GM23338 (cell line): ENCODE data around the gene GNAI3. TPM values are rescaled to one million over a fixed set of nuclear protein-coding genes. Genes with fewer than 3 reads are reported as not detected.

Source experiments
- ATAC-seq: fragments of 200-7000 bp; cut with Tn5 transposase; 3 replicates; pipeline ENCODE4 v1.9.1; 2020
- DNase-seq: peaks from one replicate; pipeline ENCODE4 v3.0.0-alpha.2; 2015; ENCODE audit warnings: low spot score
- H2AFZ ChIP-seq: fragments of 200-600 bp; sonication (generic); 2 replicates; pipeline ENCODE4 v1.8.0; 2016; ENCODE audit warnings: antibody characterized with exemption, mild to moderate bottlenecking, moderate library complexity
- H3F3A ChIP-seq: fragments of 200-600 bp; sonication (generic); replicated peaks from 2 replicates; pipeline ENCODE4 v1.8.0; 2017; ENCODE audit warnings: antibody characterized with exemption, mixed run types, low read depth
- H3K27ac ChIP-seq: fragments of 200-600 bp; sonication (generic); 2 replicates; pipeline ENCODE4 v1.6.1; 2016; ENCODE audit warnings: low read depth
- H3K27me3 ChIP-seq: fragments of 200-600 bp; sonication (generic); 2 replicates; pipeline ENCODE4 v1.8.0; 2016; ENCODE audit warnings: mild to moderate bottlenecking, mixed run types, moderate library complexity; ENCODE audit not compliant: insufficient read depth
- H3K36me3 ChIP-seq: fragments of 200-600 bp; sonication (generic); 2 replicates; pipeline ENCODE4 v1.8.0; 2016; ENCODE audit warnings: mild to moderate bottlenecking; ENCODE audit not compliant: insufficient read depth
- H3K4me1 ChIP-seq: fragments of 200-600 bp; sonication (generic); 2 replicates; pipeline ENCODE4 v1.8.0; 2016; ENCODE audit warnings: mild to moderate bottlenecking, moderate library complexity; ENCODE audit not compliant: insufficient read depth
- H3K4me2 ChIP-seq: fragments of 200-600 bp; sonication (generic); 2 replicates; pipeline ENCODE4 v1.7.1; 2017; ENCODE audit warnings: mixed run types
- H3K4me3 ChIP-seq: fragments of 200-600 bp; sonication (generic); 2 replicates; pipeline ENCODE4 v1.6.1; 2016; ENCODE audit warnings: mixed run types
- H3K79me2 ChIP-seq: fragments of 200-600 bp; sonication (generic); replicated peaks from 2 replicates; pipeline ENCODE4 v1.8.0; 2017; ENCODE audit warnings: mild to moderate bottlenecking; ENCODE audit not compliant: insufficient read depth
- H3K9me2 ChIP-seq: fragments of 200-600 bp; sonication (generic); 2 replicates; pipeline ENCODE4 v1.8.0; 2017; ENCODE audit not compliant: insufficient read depth
- H4K20me1 ChIP-seq: fragments of 200-600 bp; sonication (generic); replicated peaks from 2 replicates; pipeline ENCODE4 v1.8.0; 2017; ENCODE audit warnings: mild to moderate bottlenecking; ENCODE audit not compliant: insufficient read depth
- H3K27ac Mint-ChIP-seq: 2 replicates; pipeline ENCODE4 v1.8.0; 2020; ENCODE audit warnings: inconsistent platforms, mild to moderate bottlenecking, moderate library complexity, mixed read lengths
- H3K27me3 Mint-ChIP-seq: 3 replicates; pipeline ENCODE4 v1.8.0; 2022; ENCODE audit warnings: low read depth, mild to moderate bottlenecking, moderate library complexity, mixed read lengths, inconsistent platforms; ENCODE audit not compliant: insufficient read depth, poor library complexity
- H3K36me3 Mint-ChIP-seq: 3 replicates; pipeline ENCODE4 v1.8.0; 2021; ENCODE audit warnings: low read depth, mild to moderate bottlenecking, inconsistent platforms, moderate library complexity, mixed read lengths
- H3K4me1 Mint-ChIP-seq: 3 replicates; pipeline ENCODE4 v1.8.0; 2020; ENCODE audit warnings: mild to moderate bottlenecking, inconsistent platforms, mixed read lengths
- H3K4me3 Mint-ChIP-seq: 3 replicates; pipeline ENCODE4 v1.8.0; 2021; ENCODE audit warnings: moderate library complexity, mild to moderate bottlenecking, inconsistent platforms, mixed read lengths
- H3K9me3 Mint-ChIP-seq: 3 replicates; pipeline ENCODE4 v1.8.0; 2020; ENCODE audit warnings: moderate library complexity, mild to moderate bottlenecking, inconsistent platforms, mixed read lengths
- CREB1 ChIP-seq: fragments of 250-450 bp; sonication (Bioruptor Pico); IDR thresholded peaks from 2 replicates; pipeline ENCODE4 v1.5.0; 2020; ENCODE audit warnings: low read depth, mild to moderate bottlenecking, moderate library complexity
- ETS1 ChIP-seq: IDR thresholded peaks from 2 replicates; pipeline ENCODE4 v1.6.1; 2016; ENCODE audit warnings: antibody characterized with exemption
- EZH2 ChIP-seq: fragments of 200-600 bp; sonication (generic); IDR thresholded peaks from one replicate; pipeline ENCODE4 v1.8.0; 2017; ENCODE audit warnings: antibody characterized with exemption, mild to moderate bottlenecking, low read depth; ENCODE audit not compliant: unreplicated experiment
- EZH2phosphoT487 ChIP-seq: fragments of 200-600 bp; sonication (generic); IDR thresholded peaks from one replicate; pipeline ENCODE4 v1.8.1; 2018; ENCODE audit warnings: antibody characterized with exemption; ENCODE audit not compliant: unreplicated experiment
- POLR2AphosphoS5 ChIP-seq: IDR thresholded peaks from 2 replicates; pipeline ENCODE4 v1.6.1; 2016; ENCODE audit warnings: antibody characterized with exemption, low read depth
- REST ChIP-seq: IDR thresholded peaks from one replicate; pipeline ENCODE4 v1.6.1; 2018; ENCODE audit warnings: antibody characterized with exemption; ENCODE audit not compliant: unreplicated experiment
- STAT1 ChIP-seq: IDR thresholded peaks from one replicate; pipeline ENCODE4 v1.6.1; 2016; ENCODE audit warnings: antibody characterized with exemption; ENCODE audit not compliant: unreplicated experiment
- ZNF114 ChIP-seq: fragments of 250-450 bp; sonication (Bioruptor Pico); IDR thresholded peaks from 2 replicates; pipeline ENCODE4 v1.5.0; 2020; ENCODE audit warnings: mild to moderate bottlenecking, moderate library complexity
- ZNF331 ChIP-seq: fragments of 250-450 bp; sonication (Bioruptor Pico); IDR thresholded peaks from 2 replicates; pipeline ENCODE4 v1.5.0; 2020; ENCODE audit warnings: low read depth, mild to moderate bottlenecking, moderate library complexity
- ZNF462 ChIP-seq: fragments of 250-450 bp; sonication (Bioruptor Pico); IDR thresholded peaks from 2 replicates; pipeline ENCODE4 v1.5.0; 2020; ENCODE audit warnings: mild to moderate bottlenecking, moderate library complexity
- polyA plus RNA-seq: library from polyadenylated mRNA; unstranded; fragments of >200 nt; fragmentation: Nextera tagmentation; extraction: Ambion mirVana; gene quantifications from 2 replicates; pipeline ENCODE4 v1.2.1, GENCODE V29; 2016
- total RNA-seq: library from RNA; depleted of rRNA; stranded (reverse); fragments of >200 nt; shearing (Covaris generic); gene quantifications from 2 replicates; pipeline ENCODE4 v1.2.3, GENCODE V29; 2014

The GNAI3 gene
- total and polyA plus RNA-seq, 2 experiments from 2014 or later: 4.5 to 10.2 TPM

GRCh38 chr1:109634771-109635750, 86.6 kb downstream of the GNAI3 start:
- ATAC-seq (no peak), DNase-seq (no peak)
- no peaks in the 10 kb centered on the region for H3K9me2 ChIP-seq
- H3K36me3 ChIP-seq: peaks cover 4% of the 10 kb centered on the region; the same call in 1 of the 2 replicates
- no peak overlapping the region for H3K4me3 Mint-ChIP-seq
- H4K20me1 ChIP-seq: no peaks in the 10 kb centered on the region
- peak overlapping the region; percentile 83 for H3K27ac Mint-ChIP-seq
- H3K4me3 ChIP-seq: no peak overlapping the region
- H3K36me3 Mint-ChIP-seq: peaks cover 4% of the 10 kb centered on the region; the same call in 1 of the 3 replicates
- no peak overlapping the region for H2AFZ ChIP-seq
- peaks cover 10% of the 10 kb centered on the region for H3K4me1 ChIP-seq
- H3K9me3 Mint-ChIP-seq: no peaks in the 10 kb centered on the region
- no peak overlapping the region for H3K27ac ChIP-seq
- 0 out of 2 replicates have a peak, but pooled peaks cover 3% of the 10 kb centered on the region for H3F3A ChIP-seq
- H3K4me2 ChIP-seq: no peak overlapping the region
- peaks cover 28% of the 10 kb centered on the region for H3K4me1 Mint-ChIP-seq
- no peaks in the 10 kb centered on the region for H3K79me2 ChIP-seq
- peaks cover 14% of the 10 kb centered on the region for H3K27me3 Mint-ChIP-seq
- TF ChIP-seq EZH2phosphoT487: no peak
- TF ChIP-seq REST: no peak
- no peak for TF ChIP-seq STAT1
- no peak for TF ChIP-seq ETS1
- TF ChIP-seq ZNF462: no peak
- no peak for TF ChIP-seq ZNF114 (CRISPR knock-in tag)
- TF ChIP-seq POLR2AphosphoS5: no peak
- TF ChIP-seq ZNF331: no peak
- no peak for TF ChIP-seq EZH2
- no peak for TF ChIP-seq CREB1 (CRISPR knock-in tag)
- no peaks in the 10 kb centered on the region for H3K27me3 ChIP-seq
